CD4-positive, alpha-beta T cell treated with Interleukin-6 at 100 ng/mL for 8 hours (primary cell): Measurements from ENCODE around the gene ABCG4.
A peak's percentile ranks its signal among the peaks of the same experiment; 100 is the strongest.
"Not testable (repeated sequence)": the region's sequence is repeated elsewhere in the genome, so short reads cannot be mapped to it uniquely, and the experiment has no call there.

ENCODE experiments used
- DNase-seq: peaks from one replicate; pipeline ENCODE4 v3.0.0-alpha.2; 2020; ENCODE audit warnings: mixed read lengths, low spot score

Gene ABCG4

GRCh38 chr11:119184399-119184798 is 35.5 kb downstream of the ABCG4 start:
- DNase-seq = not testable (repeated sequence)

- DNase-seq = no peak
Observed at GRCh38 chr11:119185981-119186634, 37.3 kb downstream of the ABCG4 start.

- DNase-seq = no peak
Observed at GRCh38 chr11:119187123-119187892, 38.5 kb downstream of the ABCG4 start.

GRCh38 chr11:119188067-119188466 is 39.2 kb downstream of the ABCG4 start:
- no peak for DNase-seq

GRCh38 chr11:119188887-119189286 is 40.0 kb downstream of the ABCG4 start:
- DNase-seq = no peak

- DNase-seq = no peak
Observed at GRCh38 chr11:119189393-119189792, 40.5 kb downstream of the ABCG4 start.

GRCh38 chr11:119190531-119190930 is 41.7 kb downstream of the ABCG4 start:
- DNase-seq = no peak

GRCh38 chr11:119191265-119191664 is 42.4 kb downstream of the ABCG4 start:
- DNase-seq = not testable (repeated sequence)

GRCh38 chr11:119192111-119192510 is 43.3 kb downstream of the ABCG4 start:
- DNase-seq = no peak

GRCh38 chr11:119193001-119193400 is 44.1 kb downstream of the ABCG4 start:
- no peak for DNase-seq

GRCh38 chr11:119193626-119194025 is 44.8 kb downstream of the ABCG4 start:
- no peak for DNase-seq

GRCh38 chr11:119194811-119195440 is 46.1 kb downstream of the ABCG4 start:
- DNase-seq = no peak

- no peak for DNase-seq
Observed at GRCh38 chr11:119195680-119196079, 46.8 kb downstream of the ABCG4 start.

- peak; percentile 83 for DNase-seq
Observed at GRCh38 chr11:119196833-119197483, 48.1 kb downstream of the ABCG4 start.

GRCh38 chr11:119198925-119199324 is 50.1 kb downstream of the ABCG4 start:
- DNase-seq = no peak

- not testable (repeated sequence) for DNase-seq
Observed at GRCh38 chr11:119201236-119201635, 52.4 kb downstream of the ABCG4 start.

- DNase-seq = no peak
Observed at GRCh38 chr11:119202554-119202953, 53.7 kb downstream of the ABCG4 start.

- DNase-seq = no peak
Observed at GRCh38 chr11:119204066-119204465, 55.2 kb downstream of the ABCG4 start.

- no peak for DNase-seq
Observed at GRCh38 chr11:119205080-119205479, 56.2 kb downstream of the ABCG4 start.

- peak; percentile 92 for DNase-seq
Observed at GRCh38 chr11:119205574-119206510, 57.0 kb downstream of the ABCG4 start, which contains the start of gene CBL. Gene CBL, plus strand, starts transcription at chr11:119206339. Its CDS starts 79 bp downstream, at chr11:119206418.
